Measurements from ENCODE around the gene PRDM15.

PRDM15 gene

DNA sequence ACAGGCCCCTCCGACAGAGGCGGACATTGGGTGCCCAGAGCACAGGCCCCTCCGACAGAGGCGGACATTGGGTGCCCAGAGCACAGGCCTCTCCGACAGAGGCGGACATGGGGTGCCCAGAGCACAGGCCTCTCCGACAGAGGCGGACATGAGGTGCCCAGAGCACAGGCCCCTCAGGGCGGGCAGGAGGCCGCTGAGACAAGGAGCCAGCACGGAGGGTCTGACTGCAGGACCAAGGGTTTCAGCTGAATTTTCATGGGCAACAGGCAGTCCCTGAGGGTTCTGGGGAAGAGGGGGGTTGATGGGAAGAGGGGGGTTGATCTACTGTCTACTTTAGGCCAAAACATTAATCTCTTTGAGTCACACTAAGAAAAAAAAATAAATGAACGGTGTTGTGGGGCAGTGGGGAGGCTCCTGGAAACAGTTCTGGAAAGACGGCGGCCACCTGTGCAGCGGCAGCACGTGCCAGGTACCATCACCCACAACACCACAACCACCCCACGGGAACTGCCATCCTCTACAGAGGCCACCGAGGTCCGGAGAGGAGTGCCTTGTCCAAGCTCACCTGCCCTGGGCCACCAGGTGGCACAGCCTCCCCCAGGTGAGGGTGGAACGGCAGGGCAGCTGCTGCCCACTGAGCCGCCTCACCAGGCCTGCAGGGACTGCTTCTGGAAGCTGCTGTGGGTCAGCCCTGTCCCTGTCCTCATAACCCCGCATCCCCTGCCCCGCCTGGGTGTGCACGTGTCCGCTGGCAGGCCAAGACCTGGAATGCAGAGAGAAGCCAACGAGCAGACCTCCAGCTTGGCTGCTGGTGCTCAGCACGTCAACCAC is 20.5 kb downstream of the PRDM15 start:
- no peaks in the 10 kb centered on the region for H3K9me3 ChIP-seq (ENCODE audit: control insufficient read depth, low read length)
- H4K91ac ChIP-seq (ENCODE audit: low read length), result no peak overlapping the region
- H3K36me3 ChIP-seq (ENCODE audit: control insufficient read depth in 1 of 2, insufficient read depth in 2 of 2, low read depth in 1 of 2, low read length in 2 of 2), result peaks cover 51 to 52% of the 10 kb centered on the region in 2 experiments
- H2AK5ac ChIP-seq (ENCODE audit: low read length, severe bottlenecking), result no peak overlapping the region
- no peak overlapping the region for H3K4me3 ChIP-seq (ENCODE audit: insufficient read depth in 1 of 2, low read depth in 1 of 2, low read length in 2 of 2)
- H2BK5ac ChIP-seq (ENCODE audit: low read depth, low read length, poor library complexity, severe bottlenecking), result no peak overlapping the region
- no peak overlapping the region for H2BK15ac ChIP-seq (ENCODE audit: low read depth, poor library complexity, severe bottlenecking)
- no peak for DNase-seq
- 97% methylated on average over 26 of the region's 27 CpGs for WGBS
- H3K14ac ChIP-seq (ENCODE audit: low read length in 2 of 2), result no peak overlapping the region
- no peaks in the 10 kb centered on the region for H3K27me3 ChIP-seq (ENCODE audit: control insufficient read depth in 1 of 2, insufficient read depth in 1 of 2, low read length in 2 of 2)
- H3K4ac ChIP-seq (ENCODE audit: low read depth in 1 of 2, low read length in 2 of 2), result no peak overlapping the region
- H2BK12ac ChIP-seq (ENCODE audit: low read length in 2 of 2), result no peak overlapping the region
- no peak overlapping the region for H2AFZ ChIP-seq (ENCODE audit: low read depth, low read length)
- H3K4me1 ChIP-seq (ENCODE audit: control insufficient read depth, insufficient read depth, low read depth, low read length), result peaks cover 2% of the 10 kb centered on the region
- H3K9ac ChIP-seq (ENCODE audit: low read length), result no peak overlapping the region
- no peak overlapping the region for H3K18ac ChIP-seq (ENCODE audit: low read depth in 1 of 2, low read length in 2 of 2)
- H3K27ac ChIP-seq (ENCODE audit: low read length, poor library complexity, severe bottlenecking), result no peak overlapping the region
- no peak overlapping the region for H2BK120ac ChIP-seq (ENCODE audit: low read depth, low read length)
- no peak overlapping the region for H3K4me2 ChIP-seq (ENCODE audit: low read length, poor library complexity, severe bottlenecking)
- no peak overlapping the region for H3K23ac ChIP-seq (ENCODE audit: low read length in 2 of 2)
- peaks cover 28% of the 10 kb centered on the region for H3K79me1 ChIP-seq (replicated peaks; ENCODE audit: low read length, poor library complexity, severe bottlenecking)
- H4K8ac ChIP-seq (ENCODE audit: low read length), result peak overlapping the region; percentile 16

DNA sequence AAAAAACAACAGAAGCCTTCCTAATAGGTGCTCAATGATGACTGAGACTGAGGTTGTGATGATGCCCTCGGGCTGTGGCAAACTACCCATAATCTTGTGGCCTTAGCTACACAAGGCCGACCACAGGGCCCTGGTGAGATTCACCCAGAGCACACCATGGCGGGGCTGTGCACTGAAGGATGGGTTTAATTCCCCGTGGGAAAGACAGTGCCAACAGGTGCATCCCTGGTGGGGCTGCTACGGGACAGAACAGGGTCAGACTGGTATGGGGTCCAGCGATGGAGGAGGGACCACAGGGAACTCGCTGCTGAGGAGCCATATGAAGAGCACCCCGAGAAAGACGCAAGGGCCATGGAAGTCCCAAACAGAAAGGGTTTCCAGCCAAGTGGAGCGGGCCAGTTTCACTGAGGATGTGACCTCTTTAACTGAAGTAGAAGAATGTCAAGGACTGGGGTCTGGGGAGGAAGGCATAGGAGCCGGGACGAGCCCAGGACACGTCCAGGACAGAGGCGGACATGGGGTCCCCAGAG is 21.3 kb downstream of the PRDM15 start:
- no peak overlapping the region for H3K4me2 ChIP-seq (ENCODE audit: low read length, poor library complexity, severe bottlenecking)
- H4K8ac ChIP-seq (ENCODE audit: low read length), result no peak overlapping the region
- H2BK120ac ChIP-seq (ENCODE audit: low read depth, low read length), result no peak overlapping the region
- H3K4me1 ChIP-seq (ENCODE audit: control insufficient read depth, insufficient read depth, low read depth, low read length), result peaks cover 2% of the 10 kb centered on the region
- no peak overlapping the region for H3K23ac ChIP-seq (ENCODE audit: low read length in 2 of 2)
- H3K4ac ChIP-seq (ENCODE audit: low read depth in 1 of 2, low read length in 2 of 2), result no peak overlapping the region
- no peak overlapping the region for H4K91ac ChIP-seq (ENCODE audit: low read length)
- no peak overlapping the region for H2BK5ac ChIP-seq (ENCODE audit: low read depth, low read length, poor library complexity, severe bottlenecking)
- peaks cover 56 to 58% of the 10 kb centered on the region in 2 experiments for H3K36me3 ChIP-seq (ENCODE audit: control insufficient read depth in 1 of 2, insufficient read depth in 2 of 2, low read depth in 1 of 2, low read length in 2 of 2)
- no peak overlapping the region for H3K18ac ChIP-seq (ENCODE audit: low read depth in 1 of 2, low read length in 2 of 2)
- H2BK15ac ChIP-seq (ENCODE audit: low read depth, poor library complexity, severe bottlenecking), result no peak overlapping the region
- no peak overlapping the region for H3K9ac ChIP-seq (ENCODE audit: low read length)
- H2AK5ac ChIP-seq (ENCODE audit: low read length, severe bottlenecking), result no peak overlapping the region
- H3K14ac ChIP-seq (ENCODE audit: low read length in 2 of 2), result no peak overlapping the region
- 97% methylated on average over 14 of the region's 14 CpGs for WGBS
- H3K27ac ChIP-seq (ENCODE audit: low read length, poor library complexity, severe bottlenecking), result no peak overlapping the region
- no peak overlapping the region for H3K4me3 ChIP-seq (ENCODE audit: insufficient read depth in 1 of 2, low read depth in 1 of 2, low read length in 2 of 2)
- H3K27me3 ChIP-seq (ENCODE audit: control insufficient read depth in 1 of 2, insufficient read depth in 1 of 2, low read length in 2 of 2), result no peaks in the 10 kb centered on the region
- DNase-seq, result no peak
- H2BK12ac ChIP-seq (ENCODE audit: low read length in 2 of 2), result no peak overlapping the region
- peaks cover 28% of the 10 kb centered on the region for H3K79me1 ChIP-seq (replicated peaks; ENCODE audit: low read length, poor library complexity, severe bottlenecking)
- H2AFZ ChIP-seq (ENCODE audit: low read depth, low read length), result no peak overlapping the region
- no peaks in the 10 kb centered on the region for H3K9me3 ChIP-seq (ENCODE audit: control insufficient read depth, low read length)

DNA sequence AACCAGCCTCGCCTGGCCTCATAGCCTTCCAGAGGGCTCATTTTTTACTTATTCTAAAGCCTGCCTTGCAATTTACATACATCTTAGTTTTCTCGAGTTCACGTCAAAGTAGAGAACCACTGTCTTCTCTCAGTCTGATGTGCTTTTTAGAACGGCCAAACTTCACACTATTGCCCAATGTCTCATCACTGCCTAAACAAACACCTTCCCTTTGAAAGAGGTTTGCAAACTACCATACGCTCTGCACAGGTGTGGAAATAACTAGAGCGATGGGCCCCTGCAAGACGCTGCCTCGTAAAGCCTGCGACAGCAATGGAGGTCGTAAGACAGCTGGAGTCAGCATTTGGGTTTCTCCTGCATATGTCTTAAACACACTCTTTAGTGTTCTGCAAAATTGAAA is 22.6 kb downstream of the PRDM15 start:
- no peaks in the 10 kb centered on the region for H3K27me3 ChIP-seq (ENCODE audit: control insufficient read depth in 1 of 2, insufficient read depth in 1 of 2, low read length in 2 of 2)
- H3K79me1 ChIP-seq (replicated peaks; ENCODE audit: low read length, poor library complexity, severe bottlenecking), result peaks cover 21% of the 10 kb centered on the region
- H3K4ac ChIP-seq (ENCODE audit: low read depth in 1 of 2, low read length in 2 of 2), result no peak overlapping the region
- H2AK5ac ChIP-seq (ENCODE audit: low read length, severe bottlenecking), result no peak overlapping the region
- H2AFZ ChIP-seq (ENCODE audit: low read depth, low read length), result no peak overlapping the region
- no peak overlapping the region for H3K23ac ChIP-seq (ENCODE audit: low read length in 2 of 2)
- H3K9me3 ChIP-seq (ENCODE audit: control insufficient read depth, low read length), result no peaks in the 10 kb centered on the region
- H3K27ac ChIP-seq (ENCODE audit: low read length, poor library complexity, severe bottlenecking), result no peak overlapping the region
- no peaks in the 10 kb centered on the region for H3K4me1 ChIP-seq (ENCODE audit: control insufficient read depth, insufficient read depth, low read depth, low read length)
- 97% methylated on average over 10 of the region's 10 CpGs for WGBS
- no peak overlapping the region for H2BK12ac ChIP-seq (ENCODE audit: low read length in 2 of 2)
- no peak overlapping the region for H2BK15ac ChIP-seq (ENCODE audit: low read depth, poor library complexity, severe bottlenecking)
- H4K8ac ChIP-seq (ENCODE audit: low read length), result no peak overlapping the region
- no peak overlapping the region for H3K4me3 ChIP-seq (ENCODE audit: insufficient read depth in 1 of 2, low read depth in 1 of 2, low read length in 2 of 2)
- no peak overlapping the region for H2BK5ac ChIP-seq (ENCODE audit: low read depth, low read length, poor library complexity, severe bottlenecking)
- H3K18ac ChIP-seq (ENCODE audit: low read depth in 1 of 2, low read length in 2 of 2), result no peak overlapping the region
- no peak overlapping the region for H4K91ac ChIP-seq (ENCODE audit: low read length)
- H3K4me2 ChIP-seq (ENCODE audit: low read length, poor library complexity, severe bottlenecking), result no peak overlapping the region
- H3K9ac ChIP-seq (ENCODE audit: low read length), result no peak overlapping the region
- no peak overlapping the region for H2BK120ac ChIP-seq (ENCODE audit: low read depth, low read length)
- H3K14ac ChIP-seq (ENCODE audit: low read length in 2 of 2), result no peak overlapping the region
- DNase-seq, result no peak
- H3K36me3 ChIP-seq (ENCODE audit: control insufficient read depth in 1 of 2, insufficient read depth in 2 of 2, low read depth in 1 of 2, low read length in 2 of 2), result peaks cover 65 to 68% of the 10 kb centered on the region in 2 experiments

DNA sequence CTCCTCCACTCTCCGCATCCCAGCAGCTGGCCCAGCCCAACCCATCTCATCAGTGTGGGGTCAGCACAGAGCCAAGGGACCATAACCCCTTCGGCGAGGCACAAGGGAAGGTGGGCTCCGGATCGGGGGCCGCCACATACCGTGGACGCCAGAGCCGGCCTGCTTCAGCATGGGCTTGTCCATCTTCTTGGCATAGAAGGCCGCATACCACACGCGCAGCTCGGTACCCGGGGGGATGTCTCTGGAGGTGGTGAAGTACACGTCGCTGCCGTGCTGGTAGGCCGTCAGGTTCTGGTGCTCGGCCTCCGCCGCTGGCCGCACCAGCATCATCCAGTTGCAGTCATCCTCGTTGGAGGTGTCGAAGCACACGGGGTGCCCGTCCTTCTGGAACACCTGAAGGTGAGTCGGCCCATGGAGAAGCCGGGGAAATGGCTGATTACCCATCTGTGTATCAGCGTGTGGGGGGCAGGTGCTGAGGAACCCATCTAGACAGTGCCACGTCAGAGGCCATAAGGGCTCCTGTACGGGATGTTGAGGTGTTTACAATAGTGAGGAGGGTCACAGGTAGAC is 24.6 kb downstream of the PRDM15 start:
- no peak overlapping the region for H3K4me3 ChIP-seq (ENCODE audit: insufficient read depth in 1 of 2, low read depth in 1 of 2, low read length in 2 of 2)
- H3K36me3 ChIP-seq (ENCODE audit: control insufficient read depth in 1 of 2, insufficient read depth in 2 of 2, low read depth in 1 of 2, low read length in 2 of 2), result peaks cover 66 to 68% of the 10 kb centered on the region in 2 experiments
- no peak overlapping the region for H2AK5ac ChIP-seq (ENCODE audit: low read length, severe bottlenecking)
- no peak overlapping the region for H4K8ac ChIP-seq (ENCODE audit: low read length)
- no peak for DNase-seq
- WGBS, result 97% methylated on average over 31 of the region's 31 CpGs
- no peak overlapping the region for H2AFZ ChIP-seq (ENCODE audit: low read depth, low read length)
- no peak overlapping the region for H3K18ac ChIP-seq (ENCODE audit: low read depth in 1 of 2, low read length in 2 of 2)
- no peak overlapping the region for H3K14ac ChIP-seq (ENCODE audit: low read length in 2 of 2)
- H4K91ac ChIP-seq (ENCODE audit: low read length), result peak overlapping the region; percentile 35
- no peaks in the 10 kb centered on the region for H3K4me1 ChIP-seq (ENCODE audit: control insufficient read depth, insufficient read depth, low read depth, low read length)
- no peak overlapping the region for H3K4ac ChIP-seq (ENCODE audit: low read depth in 1 of 2, low read length in 2 of 2)
- H2BK15ac ChIP-seq (ENCODE audit: low read depth, poor library complexity, severe bottlenecking), result no peak overlapping the region
- no peak overlapping the region for H2BK5ac ChIP-seq (ENCODE audit: low read depth, low read length, poor library complexity, severe bottlenecking)
- no peaks in the 10 kb centered on the region for H3K9me3 ChIP-seq (ENCODE audit: control insufficient read depth, low read length)
- H2BK12ac ChIP-seq (ENCODE audit: low read length in 2 of 2), result no peak overlapping the region
- no peak overlapping the region for H3K23ac ChIP-seq (ENCODE audit: low read length in 2 of 2)
- H3K4me2 ChIP-seq (ENCODE audit: low read length, poor library complexity, severe bottlenecking), result no peak overlapping the region
- H3K27me3 ChIP-seq (ENCODE audit: control insufficient read depth in 1 of 2, insufficient read depth in 1 of 2, low read length in 2 of 2), result no peaks in the 10 kb centered on the region
- H3K27ac ChIP-seq (ENCODE audit: low read length, poor library complexity, severe bottlenecking), result no peak overlapping the region
- H3K9ac ChIP-seq (ENCODE audit: low read length), result no peak overlapping the region
- no peak overlapping the region for H2BK120ac ChIP-seq (ENCODE audit: low read depth, low read length)
- H3K79me1 ChIP-seq (replicated peaks; ENCODE audit: low read length, poor library complexity, severe bottlenecking), result peaks cover 16% of the 10 kb centered on the region

All from mesenchymal stem cell (in vitro differentiated cells and primary cell).